Hematopoietic multipotent progenitor cell treated with erythropoietin and hydrocortisone succinate and interleukin-3 and kit ligand, for 8 days (in vitro differentiated cells): Measurements from ENCODE around the gene MAP2K1.

Source experiments
- DNase-seq: peaks from one replicate; pipeline ENCODE4 v3.0.0-alpha.2; 2015

The MAP2K1 gene

GRCh38 chr15:66505818-66506217 lies 119.1 kb downstream of the MAP2K1 start:
- no peak for DNase-seq

GRCh38 chr15:66508293-66508883 lies 121.7 kb downstream of the MAP2K1 start:
- DNase-seq = no peak

GRCh38 chr15:66514586-66514985 lies 127.9 kb downstream of the MAP2K1 start:
- DNase-seq = no peak

GRCh38 chr15:66515901-66516322 lies 129.2 kb downstream of the MAP2K1 start:
- no peak for DNase-seq

- DNase-seq = no peak
These were observed 137.2 kb downstream of the MAP2K1 start for GRCh38 chr15:66523926-66524325.

DNA sequence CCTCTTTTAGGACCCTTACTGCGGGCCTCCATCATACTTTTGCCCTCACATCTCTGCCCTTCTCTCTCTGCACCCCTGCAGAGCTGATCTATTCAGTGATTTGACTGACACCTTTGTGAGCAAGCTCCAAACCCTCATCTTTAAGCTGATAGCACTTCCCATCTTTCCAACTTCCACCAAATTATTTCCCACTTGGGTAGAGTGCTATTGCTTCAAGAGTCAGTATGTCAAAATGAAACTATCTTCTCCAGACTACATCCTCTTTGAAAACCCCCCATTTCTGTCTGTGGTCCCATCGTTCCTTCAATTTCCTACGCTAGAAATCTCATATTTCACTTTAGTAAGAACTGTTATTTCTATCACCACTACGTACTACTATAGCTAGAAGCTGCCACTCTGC lies 138.1 kb downstream of the MAP2K1 start:
- DNase-seq = no peak

DNA sequence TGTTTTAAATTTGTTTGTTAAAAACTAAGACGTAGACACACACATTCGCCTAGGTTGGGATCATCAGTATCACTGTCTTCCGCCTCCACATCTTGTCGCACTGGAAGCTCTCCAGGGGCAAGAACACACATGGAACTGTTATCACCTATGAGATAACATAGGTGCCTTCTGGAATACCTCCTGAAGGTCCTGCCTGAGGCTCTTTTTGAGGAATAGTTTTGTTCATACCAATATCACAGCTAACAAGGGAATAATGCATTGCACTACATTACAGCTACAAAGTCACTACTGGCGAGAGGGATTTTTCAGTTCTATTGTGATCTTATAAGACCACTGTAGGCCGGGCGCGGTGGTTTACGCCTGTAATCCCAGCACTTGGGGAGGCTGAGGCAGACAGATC lies 148.3 kb downstream of the MAP2K1 start:
- no peak for DNase-seq
